ENCODE measurements around the gene PKD1L1.

Gene PKD1L1

GRCh38 chr7:47896809-47897423, 51.4 kb downstream of the PKD1L1 start:
- no peak for DNase-seq

- DNase-seq: no peak
Observed at GRCh38 chr7:47895026-47895425, 53.2 kb downstream of the PKD1L1 start.

- no peak for DNase-seq
Observed at GRCh38 chr7:47893721-47894365, 54.4 kb downstream of the PKD1L1 start.

- DNase-seq: no peak
Observed at GRCh38 chr7:47893238-47893637, 55.0 kb downstream of the PKD1L1 start.

GRCh38 chr7:47890606-47891005, 57.7 kb downstream of the PKD1L1 start:
- DNase-seq: no peak

GRCh38 chr7:47890125-47890524, 58.1 kb downstream of the PKD1L1 start:
- no peak for DNase-seq

- no peak for DNase-seq
Observed at GRCh38 chr7:47889723-47890122, 58.5 kb downstream of the PKD1L1 start.

GRCh38 chr7:47888371-47889265, 59.6 kb downstream of the PKD1L1 start:
- DNase-seq: no peak

- DNase-seq: no peak
Observed at GRCh38 chr7:47887016-47887640, 61.1 kb downstream of the PKD1L1 start.

GRCh38 chr7:47885987-47886811, 62.1 kb downstream of the PKD1L1 start:
- DNase-seq: no peak

GRCh38 chr7:47885309-47885986, 62.8 kb downstream of the PKD1L1 start:
- no peak for DNase-seq

- DNase-seq: no peak
Observed at GRCh38 chr7:47884675-47885074, 63.6 kb downstream of the PKD1L1 start.

- no peak for DNase-seq
Observed at GRCh38 chr7:47882635-47883034, 65.6 kb downstream of the PKD1L1 start.

GRCh38 chr7:47881256-47881655, 67.0 kb downstream of the PKD1L1 start:
- DNase-seq: no peak

- no peak for DNase-seq
Observed at GRCh38 chr7:47878662-47879061, 69.6 kb downstream of the PKD1L1 start.

GRCh38 chr7:47877336-47877735, 70.9 kb downstream of the PKD1L1 start:
- DNase-seq: no peak

GRCh38 chr7:47875998-47876744, 72.1 kb downstream of the PKD1L1 start:
- no peak for DNase-seq

- no peak for DNase-seq
Observed at GRCh38 chr7:47875406-47875805, 72.9 kb downstream of the PKD1L1 start.

- no peak for DNase-seq
Observed at GRCh38 chr7:47873762-47874161, 74.5 kb downstream of the PKD1L1 start.

- DNase-seq: no peak
Observed at GRCh38 chr7:47867286-47867685, 81.0 kb downstream of the PKD1L1 start.

- DNase-seq: no peak
Observed at GRCh38 chr7:47866120-47866519, 82.1 kb downstream of the PKD1L1 start.
